Glomerular visceral epithelial cell (primary cell): ENCODE results near the gene SFT2D3.

Experiments
- DNase-seq: peaks from one replicate; pipeline ENCODE4 v3.0.0-alpha.2; 2016; ENCODE audit errors: extremely low spot score

Gene SFT2D3

DNA sequence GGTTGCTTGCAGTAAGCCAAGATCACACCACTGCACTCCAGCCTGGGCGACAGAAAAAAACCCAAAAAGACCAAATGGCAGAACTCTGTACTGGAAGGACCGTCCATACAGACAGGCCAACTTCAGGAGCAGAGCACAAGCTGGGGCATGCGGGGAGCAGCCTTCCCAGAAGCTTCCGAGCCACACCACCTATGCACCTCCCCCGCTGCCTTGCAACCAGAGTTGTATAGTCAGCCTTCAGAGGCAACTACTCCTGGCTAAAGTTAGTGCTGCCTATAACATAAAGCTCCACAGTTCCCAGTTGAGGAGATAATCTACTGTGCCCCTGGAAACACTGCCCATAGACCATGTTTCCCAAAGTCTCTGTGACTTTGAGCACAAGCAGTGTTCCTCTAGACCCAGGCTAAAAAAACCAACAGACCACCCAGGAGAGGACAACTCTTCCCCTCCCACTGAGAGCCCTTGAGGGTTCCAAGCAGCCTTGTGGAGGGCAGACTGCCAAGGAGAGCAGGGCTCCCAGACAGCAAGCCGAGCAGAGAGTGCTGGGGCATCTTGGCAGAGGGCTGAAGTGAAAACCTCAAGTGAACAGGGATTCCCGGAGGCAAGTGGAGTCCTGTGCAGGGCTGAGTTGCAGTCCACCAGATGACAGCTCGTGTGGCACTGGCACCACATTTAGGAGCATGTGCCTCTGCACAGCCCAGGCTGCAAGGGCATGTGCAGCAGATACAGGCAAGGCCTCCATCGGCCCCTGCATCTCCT is 6.8 kb downstream of the SFT2D3 start:
- no peak for DNase-seq

DNA sequence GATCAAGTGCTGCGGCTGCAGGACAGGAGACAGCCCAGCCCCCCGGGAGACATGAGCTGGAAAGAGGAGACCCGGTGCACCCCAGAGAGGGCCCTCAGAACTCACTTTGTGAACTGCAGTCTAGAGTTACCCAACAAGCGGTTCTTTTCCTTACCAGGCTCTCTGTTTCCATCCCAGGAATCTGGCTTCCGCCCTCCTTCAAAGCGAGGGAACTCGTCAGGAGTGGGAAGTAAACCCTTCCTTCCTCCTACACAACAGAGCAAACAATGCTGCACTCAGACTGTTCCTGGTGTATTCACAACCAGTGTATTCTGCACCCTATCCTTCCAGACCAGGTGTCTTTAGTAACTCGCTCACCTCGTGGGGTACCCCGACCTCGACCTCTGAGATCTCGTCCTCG is 8.0 kb downstream of the SFT2D3 start:
- no peak for DNase-seq

DNA sequence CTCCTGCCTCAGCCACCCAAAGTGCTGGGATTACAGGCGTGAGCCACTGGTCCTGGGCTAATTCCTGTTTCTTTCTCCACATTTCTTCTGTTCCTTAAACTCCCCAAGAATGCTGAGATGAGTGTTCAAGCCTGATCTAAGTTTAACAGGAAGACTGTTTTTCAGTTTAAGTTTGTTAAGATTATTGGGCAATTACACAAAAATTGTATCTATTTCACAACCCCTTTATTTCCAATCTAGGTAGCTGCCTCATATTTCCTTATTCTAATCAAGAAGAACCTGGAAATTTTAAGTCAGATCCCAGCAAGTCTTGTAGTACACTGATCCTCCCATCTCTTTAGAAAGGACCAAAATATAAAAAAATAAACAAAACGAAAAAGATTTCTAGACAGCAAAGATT is 11.7 kb downstream of the SFT2D3 start:
- DNase-seq, result no peak

DNA sequence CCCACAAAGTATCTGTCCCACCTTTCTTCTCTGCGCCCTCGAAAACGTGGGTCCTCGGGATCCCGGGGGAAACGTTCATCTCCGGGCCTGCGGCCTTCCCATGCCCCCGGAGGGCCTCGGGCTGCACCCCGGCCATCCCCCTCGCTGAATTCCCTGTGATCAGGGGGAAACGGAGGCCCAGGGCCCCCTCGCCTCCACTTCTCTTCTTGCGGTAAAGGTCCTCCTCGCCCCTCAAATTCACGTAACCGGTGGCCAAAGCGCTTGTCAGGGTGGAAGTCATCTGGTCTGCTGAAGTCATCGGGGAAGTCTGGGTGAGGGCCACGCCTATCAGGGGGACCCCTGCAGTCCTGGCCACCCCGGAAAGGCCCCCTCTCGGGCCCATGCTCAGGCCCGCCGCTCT is 12.3 kb downstream of the SFT2D3 start:
- DNase-seq, result no peak

DNA sequence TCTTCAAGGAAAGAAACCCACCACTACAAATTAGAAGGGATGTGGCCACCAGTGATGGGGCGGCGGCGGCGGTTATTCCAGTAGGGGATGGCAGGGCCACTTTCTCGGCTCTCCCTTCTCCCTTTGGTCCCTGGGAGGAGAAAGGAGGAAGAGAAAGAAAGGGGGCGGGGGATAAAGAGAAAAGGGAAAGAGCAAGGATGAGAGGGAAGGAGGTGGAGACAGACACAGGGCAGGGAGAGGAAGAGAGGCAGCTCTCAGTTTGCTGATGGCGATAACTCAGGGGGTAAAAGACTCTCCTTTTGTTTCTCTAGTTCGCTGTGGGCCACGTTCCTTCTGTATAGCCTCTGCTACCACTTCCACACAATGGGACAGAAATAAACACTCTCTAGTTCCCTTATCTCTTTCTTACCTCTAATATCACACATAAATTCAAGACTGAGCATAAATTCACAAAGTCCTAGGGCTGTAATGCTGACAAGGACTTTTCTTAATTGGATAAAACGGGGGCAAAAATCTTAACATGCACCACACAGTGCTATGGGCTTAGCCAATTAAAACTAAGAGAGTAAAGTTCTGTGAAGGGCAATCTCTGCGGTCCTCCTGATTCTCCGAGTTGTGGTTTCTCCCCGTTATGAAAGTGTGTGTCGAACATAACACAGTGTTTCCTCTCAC is 14.6 kb downstream of the SFT2D3 start:
- no peak for DNase-seq

DNA sequence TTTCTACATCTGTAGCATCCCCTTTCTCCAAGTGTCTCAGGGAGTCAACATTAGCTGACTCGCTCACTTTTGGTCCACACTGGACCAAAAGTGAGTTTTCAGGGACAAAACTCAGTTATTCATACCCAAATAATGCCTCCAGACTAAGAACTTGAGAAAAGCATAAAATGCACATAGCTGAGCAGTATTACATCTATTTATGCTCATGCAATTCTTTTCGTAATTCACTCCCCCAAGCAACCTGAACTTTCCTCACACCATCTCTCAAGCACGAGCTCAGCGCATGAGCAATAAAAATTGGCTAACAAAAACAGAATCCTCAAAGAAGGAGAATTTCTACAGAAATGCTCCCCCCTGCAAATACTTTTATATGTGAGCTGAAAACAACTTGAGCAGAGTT is 17.0 kb downstream of the SFT2D3 start:
- no peak for DNase-seq

DNA sequence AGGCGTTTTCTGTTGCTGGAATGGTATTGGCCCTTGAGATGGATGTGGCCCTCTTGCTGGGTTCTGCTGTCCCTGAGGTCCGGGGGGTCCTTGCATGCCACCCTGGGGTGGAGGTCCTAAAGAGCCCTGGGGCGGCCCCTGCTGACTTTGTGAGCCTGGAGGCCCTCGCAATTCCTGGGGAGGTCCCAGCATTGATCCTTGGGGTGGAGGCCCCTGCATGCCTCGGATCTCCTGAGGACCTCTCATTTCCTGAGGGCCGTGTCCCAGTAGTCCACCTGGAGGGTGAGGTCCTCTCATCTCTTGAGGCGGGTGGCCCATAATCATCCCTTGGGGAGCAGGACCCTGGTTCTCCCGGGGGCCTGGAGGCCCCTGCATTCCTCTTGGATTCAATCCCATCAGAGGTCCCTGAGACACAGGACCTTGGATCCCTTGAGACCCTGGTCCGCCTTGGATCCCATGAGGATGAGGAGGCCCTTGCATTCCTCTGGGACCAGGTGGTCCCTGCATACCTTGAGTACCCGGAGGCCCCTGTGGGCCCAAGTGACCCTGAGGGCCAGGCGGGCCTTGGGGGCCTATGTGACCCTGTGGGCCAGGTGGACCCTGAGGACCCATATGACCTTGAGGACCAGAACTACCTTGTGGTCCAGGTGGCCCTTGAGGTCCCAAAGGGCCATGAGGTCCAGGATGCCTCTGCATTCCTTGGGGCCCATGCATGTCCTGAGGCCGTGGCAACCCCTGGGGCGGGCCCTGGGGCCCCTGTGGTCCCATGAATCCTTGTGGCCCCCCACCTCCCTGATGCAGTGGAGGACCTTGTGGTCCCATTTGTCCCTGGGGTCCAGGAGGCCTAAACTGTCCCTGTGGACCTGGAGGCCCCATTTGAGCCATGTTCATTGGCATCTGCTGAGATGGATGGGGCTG is 18.3 kb downstream of the SFT2D3 start:
- DNase-seq, result no peak

DNA sequence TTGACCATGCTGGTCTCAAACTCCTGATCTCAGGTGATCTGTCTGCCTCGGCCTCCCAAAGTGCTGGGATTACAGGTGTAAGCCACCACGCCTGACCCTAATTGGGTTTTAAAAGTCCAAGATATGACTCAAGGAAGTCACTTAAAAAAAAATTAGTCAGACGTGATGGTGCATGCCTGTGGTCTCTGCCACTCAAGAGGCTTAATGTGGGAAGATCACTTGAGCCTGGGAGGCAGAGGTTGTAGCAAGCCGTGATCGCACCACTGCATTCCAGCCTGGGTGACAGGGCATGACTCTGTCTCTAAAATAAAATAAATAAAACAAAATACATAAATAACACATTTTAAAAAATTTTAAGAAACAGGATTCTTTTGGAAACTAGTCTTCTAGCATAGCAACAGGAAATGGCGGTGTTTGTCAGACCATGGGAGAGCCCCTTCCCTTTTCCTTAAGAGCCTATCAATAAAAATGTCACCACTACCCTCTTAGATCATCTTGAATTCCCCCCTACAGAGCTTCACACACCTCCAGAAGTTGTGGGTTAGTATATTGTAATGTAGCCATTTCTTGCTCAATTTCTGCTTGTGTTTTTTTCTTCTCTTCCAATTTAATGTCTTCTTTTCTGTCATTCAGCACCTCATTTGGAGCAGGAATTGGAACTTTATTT is 20.1 kb downstream of the SFT2D3 start:
- peak; percentile 91 for DNase-seq

DNA sequence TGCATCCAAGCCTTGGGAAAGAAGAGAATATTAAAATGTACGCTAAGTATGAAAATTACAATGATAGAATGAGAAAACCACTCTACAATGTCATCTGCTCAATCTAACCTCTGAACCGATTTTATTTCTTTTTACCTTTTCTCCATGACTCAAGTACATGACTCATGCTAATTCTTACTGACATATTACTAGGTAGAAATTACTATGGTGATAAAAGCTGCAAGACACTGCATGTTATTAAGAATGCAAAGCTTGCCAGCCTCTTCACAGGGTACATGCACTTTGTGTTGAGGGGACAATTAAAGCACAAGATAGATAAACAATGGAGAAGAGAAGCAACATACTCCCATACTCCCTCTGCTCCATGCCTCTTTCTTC is 20.7 kb downstream of the SFT2D3 start:
- peak; percentile 59 for DNase-seq

DNA sequence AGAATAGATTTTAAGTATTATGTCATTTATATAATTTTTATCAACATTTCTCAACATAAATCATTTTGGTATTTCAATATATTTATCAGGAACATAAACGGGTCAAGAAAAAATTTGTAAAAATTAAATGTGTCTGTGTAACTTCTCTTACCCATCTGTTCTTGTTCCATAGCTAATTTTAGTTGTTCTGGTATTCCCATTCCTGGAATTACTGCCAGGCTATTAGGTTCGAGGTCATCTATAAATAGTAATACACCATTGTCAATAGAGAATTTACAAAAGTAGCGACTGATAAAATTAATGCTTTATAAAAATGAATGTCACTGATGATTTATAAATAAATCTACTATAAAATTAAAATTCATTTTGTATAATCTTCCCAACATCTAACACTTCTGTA is 21.5 kb downstream of the SFT2D3 start:
- DNase-seq, result no peak

DNA sequence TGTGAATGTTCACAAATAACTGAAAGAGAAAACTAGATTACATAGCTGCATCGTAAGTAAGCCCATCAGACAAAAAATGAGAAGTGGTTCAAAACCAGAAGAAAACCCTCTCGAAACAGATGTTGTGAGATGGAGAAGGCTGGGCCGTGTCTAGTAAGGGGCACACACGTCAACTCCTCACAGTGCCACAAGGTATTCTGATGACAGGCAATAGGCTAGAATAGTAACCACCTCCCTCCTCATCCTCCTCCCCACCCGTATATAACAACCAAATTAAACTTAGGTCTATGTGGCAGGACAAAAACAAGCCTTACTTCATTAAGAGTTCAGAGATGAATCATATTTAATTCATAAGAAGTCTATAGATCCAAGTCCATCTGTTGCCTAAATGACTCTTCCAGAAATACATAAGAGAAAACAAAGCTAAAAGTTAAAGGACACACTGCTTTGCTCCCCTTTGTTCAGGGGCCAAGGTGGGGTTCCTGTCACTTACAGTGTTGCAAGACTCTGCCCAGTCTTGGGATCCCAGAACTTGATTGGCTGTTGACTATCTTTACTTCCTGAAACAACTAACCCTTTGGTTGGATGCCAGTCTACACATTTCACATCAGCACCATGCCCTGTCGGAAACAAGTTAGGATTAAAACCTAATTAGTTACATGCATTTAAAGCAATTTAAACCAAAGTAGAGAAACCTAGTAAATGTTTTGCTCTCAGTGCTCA is 25.0 kb downstream of the SFT2D3 start:
- DNase-seq, result no peak

DNA sequence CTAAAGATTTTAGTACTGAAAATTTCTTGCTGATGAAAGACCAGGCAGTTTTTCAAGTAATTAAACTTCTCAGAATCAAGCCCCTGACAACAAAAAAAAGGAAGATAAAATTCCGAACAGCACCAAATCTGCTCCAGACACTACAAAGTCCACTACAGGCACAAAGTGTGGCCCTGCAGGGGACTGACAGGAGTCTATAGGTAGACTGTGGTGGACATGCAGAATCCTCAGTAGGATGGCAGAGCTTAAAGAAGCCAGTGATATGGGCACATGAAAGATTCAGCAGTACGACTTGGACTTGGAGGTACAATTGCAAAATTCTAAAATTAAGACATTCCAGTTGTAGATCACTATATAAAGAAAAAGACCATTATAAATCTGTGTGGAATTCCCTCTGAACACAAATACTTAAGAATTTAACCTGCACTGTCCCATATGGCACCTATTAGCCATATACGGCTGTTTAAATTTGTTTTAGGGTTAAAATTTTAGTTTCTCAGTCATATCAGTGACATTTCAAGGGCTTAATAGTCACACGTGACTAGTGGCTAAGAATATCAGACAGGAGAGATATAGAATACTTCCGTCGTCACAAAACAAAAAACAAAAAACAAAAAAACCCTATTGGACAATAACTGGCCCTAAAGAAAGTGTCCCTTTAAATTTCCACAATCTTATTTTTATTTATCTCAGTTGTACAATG is 32.0 kb downstream of the SFT2D3 start:
- no peak for DNase-seq

DNA sequence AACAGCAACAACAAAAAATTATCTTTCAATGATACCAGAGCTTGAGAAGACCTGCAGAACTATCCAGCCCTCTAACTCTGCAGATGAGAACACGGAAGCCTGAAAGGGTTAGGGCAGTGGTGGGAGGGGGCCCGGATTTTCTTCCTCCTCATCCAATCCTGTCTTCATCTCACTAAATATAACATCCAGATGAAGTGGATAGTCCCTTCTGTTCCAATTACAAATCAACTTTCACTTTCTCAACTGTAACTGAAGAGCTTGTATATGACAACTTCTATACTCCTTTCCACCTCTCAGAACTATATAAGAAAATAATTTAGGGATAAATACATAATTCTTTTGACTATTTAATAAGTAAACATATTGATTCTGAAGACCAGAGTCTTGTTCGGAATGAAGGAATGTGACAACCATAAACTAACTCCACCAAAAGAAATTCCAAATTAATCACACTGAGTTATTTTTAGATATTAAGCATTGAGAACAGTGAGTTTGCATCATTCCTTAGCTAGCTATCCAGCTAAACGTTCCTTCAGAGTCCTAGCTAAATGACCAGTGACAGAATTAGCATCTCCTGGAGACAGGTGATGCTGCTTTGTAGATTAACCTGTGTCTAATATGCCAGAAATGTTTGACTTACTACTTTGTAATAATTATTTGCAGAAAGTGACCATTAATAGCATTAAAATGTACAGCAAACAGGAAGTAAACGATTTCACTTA is 32.7 kb downstream of the SFT2D3 start:
- DNase-seq, result peak; percentile 16

DNA sequence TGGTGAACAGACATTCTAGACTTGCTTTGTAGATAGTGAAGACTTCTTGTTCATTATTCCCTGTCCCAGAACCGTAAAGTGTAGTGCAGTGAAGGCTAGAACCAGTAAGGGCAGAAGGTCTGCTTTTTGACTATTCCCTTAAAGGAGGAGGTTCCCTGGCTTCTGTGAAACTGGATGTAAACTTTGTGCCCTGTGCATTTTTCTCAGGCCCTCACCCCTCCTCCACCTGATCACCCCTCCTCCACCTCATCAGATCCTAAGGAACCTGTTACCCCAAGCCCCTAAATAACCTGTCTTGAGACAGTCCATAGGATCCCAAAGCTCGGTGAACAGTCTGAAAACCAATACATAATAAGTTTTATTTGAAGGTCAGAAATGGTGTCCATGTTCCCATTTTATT is 33.7 kb downstream of the SFT2D3 start:
- no peak for DNase-seq

DNA sequence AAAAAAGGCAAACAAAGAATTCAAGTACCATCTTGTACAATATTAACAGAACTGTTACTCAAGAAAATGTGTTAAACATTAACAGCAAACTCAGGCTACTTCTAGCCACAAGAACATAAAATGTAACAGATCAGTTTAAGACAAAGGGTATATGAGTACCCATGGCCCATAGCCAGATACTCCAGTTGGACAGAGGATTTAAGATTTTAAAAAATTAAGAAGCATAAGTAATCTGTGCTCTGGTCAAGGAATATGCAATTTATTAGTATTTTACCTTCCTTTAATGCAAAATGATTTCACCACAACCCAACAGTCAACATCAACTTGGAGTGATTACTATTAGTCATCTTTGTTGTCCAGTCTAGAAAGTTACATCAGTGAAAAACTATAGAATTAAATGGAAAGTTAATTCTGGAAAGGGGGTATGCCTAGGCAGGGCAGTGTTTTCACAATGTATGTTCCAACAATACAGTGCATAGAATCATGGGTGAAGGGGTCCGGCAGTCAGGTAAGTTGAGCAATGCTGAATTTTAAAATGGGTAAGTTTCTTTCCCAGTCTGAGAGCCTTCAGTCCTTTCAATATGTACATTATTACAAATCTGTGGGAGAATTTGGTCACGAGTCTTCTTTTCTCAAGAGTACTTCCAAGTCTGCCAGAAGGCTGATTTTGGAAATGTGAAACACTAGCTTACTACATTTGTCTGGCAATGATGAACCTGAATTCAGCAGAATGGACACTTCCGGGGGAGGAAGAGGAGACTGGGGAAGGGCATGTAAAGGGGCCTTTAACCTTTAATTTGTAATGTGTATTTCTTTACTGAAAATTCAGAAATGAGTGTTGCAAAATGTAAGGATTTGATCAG is 34.5 kb downstream of the SFT2D3 start:
- DNase-seq, result peak; percentile 77

DNA sequence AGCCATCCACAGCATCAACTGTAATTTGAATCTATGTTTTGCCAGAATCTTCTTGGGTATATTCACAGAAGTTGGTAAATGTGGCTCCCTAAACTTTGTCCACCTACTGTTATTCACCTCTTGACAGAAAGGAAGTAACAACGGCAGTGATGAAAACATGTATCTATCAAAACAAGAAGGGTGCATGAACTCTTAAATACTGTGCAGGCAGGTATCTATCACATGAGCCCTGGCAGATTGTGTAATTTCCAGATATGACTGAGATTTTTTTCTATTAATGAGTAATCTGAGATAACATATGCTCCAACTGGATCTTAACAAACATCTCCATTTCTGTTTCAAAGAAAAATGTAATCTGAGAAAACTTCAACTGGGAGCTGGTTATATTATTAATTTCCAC is 36.6 kb downstream of the SFT2D3 start:
- DNase-seq, result no peak

DNA sequence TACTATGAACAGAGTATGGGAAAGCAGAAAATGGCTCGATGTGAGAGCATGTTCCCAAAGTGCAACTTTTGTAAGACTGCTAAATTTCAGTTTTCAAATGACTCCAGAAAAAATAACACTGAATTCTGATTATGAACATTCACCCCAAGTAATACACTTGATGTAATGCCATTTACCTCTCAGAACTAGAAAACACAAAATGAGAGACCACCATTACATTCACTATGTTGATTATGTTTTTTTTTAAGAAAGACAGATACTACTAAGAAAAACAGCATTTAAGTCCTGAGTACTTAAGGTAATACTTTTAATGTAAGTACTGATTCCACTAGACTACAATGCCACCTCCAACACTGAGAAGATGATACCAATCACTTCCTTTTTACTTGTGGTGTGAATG is 38.5 kb downstream of the SFT2D3 start:
- no peak for DNase-seq

DNA sequence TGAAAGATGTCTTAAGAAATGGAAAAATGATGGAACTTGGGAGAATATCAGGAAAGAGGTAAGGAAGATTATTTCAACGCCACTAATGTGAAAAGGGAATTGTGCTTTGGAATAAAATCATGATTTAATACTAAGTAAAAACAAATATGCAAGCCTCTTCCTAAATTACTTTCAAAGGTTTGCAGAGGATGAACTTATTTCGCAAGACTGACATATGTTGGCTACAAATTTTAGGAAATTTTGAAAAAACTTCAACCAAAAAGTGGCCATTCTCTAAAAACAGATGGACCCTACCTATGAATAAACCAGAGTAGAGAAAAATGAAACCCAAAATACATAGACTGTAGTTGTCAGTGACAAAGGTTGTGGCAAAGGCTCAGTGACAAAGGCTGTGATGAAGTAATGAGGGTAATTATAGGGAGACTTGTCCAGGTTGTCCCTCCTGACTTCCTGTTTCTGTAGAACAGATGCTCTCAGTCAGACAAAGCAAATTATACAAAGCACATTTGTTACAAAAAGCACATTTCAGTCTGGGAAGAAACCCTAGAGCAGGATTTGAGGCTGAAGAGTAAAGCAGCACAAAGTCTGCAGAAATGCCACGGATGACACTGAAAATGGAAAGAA is 39.5 kb downstream of the SFT2D3 start:
- no peak for DNase-seq
